ENCODE data around the gene LYAR.

The LYAR gene

GRCh38 chr4:4289941-4290850 is at the start of gene LYAR, which contains the start of gene ZBTB49:
TSS of gene LYAR (minus strand) at chr4:4290154. CDS start at chr4:4283742, 6,412 bp downstream.
TSS of gene ZBTB49 (plus strand) at chr4:4290251. CDS start at chr4:4299946, 9,695 bp downstream.
- DNase-seq (ENCODE audit: extremely low read depth in 1 of 2, low read depth in 1 of 2): peak; percentile 90 to 92

GRCh38 chr4:4339504-4340085 is 49.6 kb upstream of the LYAR start:
- no peak for DNase-seq (ENCODE audit: extremely low read depth in 1 of 2, low read depth in 1 of 2)

- DNase-seq (ENCODE audit: extremely low read depth in 1 of 2, low read depth in 1 of 2): no peak
Measured at GRCh38 chr4:4338210-4339001, 48.5 kb upstream of the LYAR start.

- peak; percentile 36 to 46 for DNase-seq (ENCODE audit: extremely low read depth in 1 of 2, low read depth in 1 of 2)
Measured at GRCh38 chr4:4334798-4335520, 45.0 kb upstream of the LYAR start.

- no peak for DNase-seq (ENCODE audit: extremely low read depth in 1 of 2, low read depth in 1 of 2)
Measured at GRCh38 chr4:4333265-4333706, 43.3 kb upstream of the LYAR start.

- no peak for DNase-seq (ENCODE audit: extremely low read depth in 1 of 2, low read depth in 1 of 2)
Measured at GRCh38 chr4:4332529-4332928, 42.6 kb upstream of the LYAR start.

GRCh38 chr4:4330794-4331193 is 40.8 kb upstream of the LYAR start:
- no peak for DNase-seq (ENCODE audit: extremely low read depth in 1 of 2, low read depth in 1 of 2)

GRCh38 chr4:4329496-4329895 is 39.5 kb upstream of the LYAR start:
- no peak for DNase-seq (ENCODE audit: extremely low read depth in 1 of 2, low read depth in 1 of 2)

GRCh38 chr4:4328840-4329239 is 38.9 kb upstream of the LYAR start:
- DNase-seq (ENCODE audit: extremely low read depth in 1 of 2, low read depth in 1 of 2): no peak

GRCh38 chr4:4328206-4328605 is 38.3 kb upstream of the LYAR start:
- DNase-seq (ENCODE audit: extremely low read depth in 1 of 2, low read depth in 1 of 2): no peak

- DNase-seq (ENCODE audit: extremely low read depth in 1 of 2, low read depth in 1 of 2): no peak
Measured at GRCh38 chr4:4327652-4328121, 37.7 kb upstream of the LYAR start.

GRCh38 chr4:4326166-4326565 is 36.2 kb upstream of the LYAR start:
- DNase-seq (ENCODE audit: extremely low read depth in 1 of 2, low read depth in 1 of 2): no peak

- DNase-seq (ENCODE audit: extremely low read depth in 1 of 2, low read depth in 1 of 2): no peak
Measured at GRCh38 chr4:4325321-4325720, 35.4 kb upstream of the LYAR start.

GRCh38 chr4:4323705-4324534 is 34.0 kb upstream of the LYAR start:
- DNase-seq (ENCODE audit: extremely low read depth in 1 of 2, low read depth in 1 of 2): no peak

- DNase-seq (ENCODE audit: extremely low read depth in 1 of 2, low read depth in 1 of 2): no peak
Measured at GRCh38 chr4:4321951-4322688, 32.2 kb upstream of the LYAR start.

GRCh38 chr4:4320951-4321714 is 31.2 kb upstream of the LYAR start:
- no peak for DNase-seq (ENCODE audit: extremely low read depth in 1 of 2, low read depth in 1 of 2)

- no peak for DNase-seq (ENCODE audit: extremely low read depth in 1 of 2, low read depth in 1 of 2)
Measured at GRCh38 chr4:4320528-4320927, 30.6 kb upstream of the LYAR start.

Measured in stimulated activated CD8-positive, alpha-beta memory T cell treated with anti-CD3 and anti-CD28 coated beads, Interleukin-7, amount 100 ng/mL, for 48 hours (primary cell).